Cortex of kidney (tissue), 1 donor: ENCODE results near the gene SRRM5.
"Not testable (repeated sequence)": the region's sequence is repeated elsewhere in the genome, so short reads cannot be mapped to it uniquely, and the experiment has no call there.

Experiments
- DNase-seq: peaks from one replicate; lab custom pipeline; 2025; lab: John Stamatoyannopoulos, UW

SRRM5 gene

DNA sequence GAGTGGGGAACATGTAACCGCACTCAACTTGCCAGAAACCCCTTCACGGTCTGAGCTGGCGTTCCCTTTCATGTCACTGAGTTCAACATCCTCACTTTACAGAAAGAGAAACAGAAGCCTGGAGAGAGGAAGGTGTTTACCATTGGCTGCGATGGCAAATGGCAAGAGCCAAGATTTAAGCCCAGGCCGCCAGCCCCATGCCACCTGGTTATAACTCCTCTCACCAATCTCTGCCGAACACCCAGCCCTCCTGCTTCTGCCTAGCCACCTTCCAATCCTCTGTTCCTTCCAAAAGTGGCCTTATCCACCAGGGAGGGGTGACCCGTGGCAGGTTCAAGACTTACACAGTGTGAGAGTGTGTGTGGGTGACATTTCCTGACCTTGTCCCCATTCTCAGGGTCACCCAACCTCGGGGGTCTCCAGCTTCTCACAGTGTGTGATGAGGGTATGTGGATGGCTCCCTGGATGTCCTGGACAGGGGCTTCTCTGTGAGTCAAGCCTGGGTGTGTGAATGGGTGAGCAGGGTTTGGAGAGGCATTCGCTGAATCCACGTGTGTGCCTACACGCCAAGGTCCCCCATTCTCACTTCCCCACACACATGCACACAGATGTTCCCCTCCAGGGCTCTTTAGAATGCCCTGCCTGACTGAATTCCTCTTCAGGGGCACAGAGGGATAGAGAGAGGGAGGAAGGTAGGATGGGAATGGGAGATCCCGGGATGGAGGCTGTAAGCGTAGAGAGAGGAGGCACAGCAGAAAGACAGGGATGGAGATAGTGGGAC is 26.5 kb downstream of the SRRM5 start:
- no peak for DNase-seq

DNA sequence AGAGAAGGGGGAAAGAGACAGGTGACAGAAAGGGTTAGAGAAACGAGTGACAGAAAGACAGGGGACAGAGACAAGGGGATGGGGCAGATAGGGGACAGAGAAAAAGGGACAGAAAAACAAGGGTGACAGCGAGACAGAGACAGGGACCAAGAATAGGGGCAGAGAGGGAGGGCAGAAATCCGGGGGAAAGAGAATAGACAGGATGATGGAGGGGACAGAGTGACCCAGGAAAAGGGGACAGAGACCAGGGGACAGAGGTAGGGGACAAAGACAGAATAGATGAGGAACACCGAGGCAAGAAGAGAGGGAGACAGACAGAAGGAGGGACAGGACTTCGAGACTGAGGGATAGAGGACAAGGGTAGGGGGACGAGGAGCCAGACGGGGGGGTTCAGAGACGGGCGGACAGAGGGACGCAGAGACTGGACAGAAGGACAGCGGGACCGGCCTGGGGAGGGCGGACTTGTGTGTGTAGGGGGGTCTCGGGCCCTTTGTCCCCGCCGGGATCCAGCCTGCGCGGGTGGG is 27.2 kb downstream of the SRRM5 start:
- no peak for DNase-seq

DNA sequence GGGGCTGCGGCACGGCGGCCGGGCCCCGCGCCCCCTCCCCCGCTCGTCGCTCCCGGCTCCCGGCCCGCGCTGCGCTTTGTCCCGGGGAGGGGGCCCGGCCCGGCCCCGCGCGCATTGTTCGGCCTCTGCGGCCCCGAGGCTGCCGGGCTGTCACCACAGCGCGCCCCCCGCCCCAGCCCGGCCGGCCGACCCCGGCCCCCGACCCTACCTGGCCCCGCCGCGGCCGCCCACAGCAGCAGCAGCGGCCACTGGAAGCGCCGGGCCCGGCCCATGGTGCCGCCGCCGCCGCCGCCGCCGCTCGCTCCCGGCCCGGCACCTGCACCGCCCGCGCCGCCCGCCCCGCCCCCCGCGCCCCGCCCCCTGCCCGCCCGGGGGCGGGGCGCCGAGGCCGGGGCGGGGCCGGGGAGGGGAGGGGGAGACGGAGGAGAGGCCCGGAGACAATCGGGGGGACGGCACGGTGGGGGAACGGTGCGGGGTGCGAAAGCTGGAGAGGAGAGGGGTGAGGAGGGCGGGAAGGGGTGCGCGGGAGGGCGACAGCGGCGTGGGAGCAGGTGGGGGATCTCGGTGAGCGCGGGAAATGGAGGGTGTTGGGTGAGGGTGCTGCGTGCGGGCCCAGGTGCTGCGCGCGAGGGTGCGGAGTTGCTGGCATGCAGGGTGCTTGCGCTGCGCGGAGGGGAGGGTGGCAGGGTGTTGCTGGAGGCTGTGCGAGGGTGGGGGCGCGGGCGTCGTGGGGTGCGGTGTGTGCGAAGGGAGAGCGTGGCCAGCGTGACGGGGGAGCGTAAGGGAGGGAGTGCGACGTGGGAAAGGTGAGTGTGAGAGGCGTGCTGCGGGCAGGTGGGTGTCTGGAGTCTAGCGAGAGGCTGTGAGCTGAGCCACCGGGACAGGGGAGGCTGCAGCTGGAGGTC is 27.9 kb downstream of the SRRM5 start, which contains the start of gene CADM4:
CADM4 (minus strand) TSS at position 332 of the 905 bp plus-strand sequence; CDS start at position 272, 60 bp downstream.
- DNase-seq = no peak

DNA sequence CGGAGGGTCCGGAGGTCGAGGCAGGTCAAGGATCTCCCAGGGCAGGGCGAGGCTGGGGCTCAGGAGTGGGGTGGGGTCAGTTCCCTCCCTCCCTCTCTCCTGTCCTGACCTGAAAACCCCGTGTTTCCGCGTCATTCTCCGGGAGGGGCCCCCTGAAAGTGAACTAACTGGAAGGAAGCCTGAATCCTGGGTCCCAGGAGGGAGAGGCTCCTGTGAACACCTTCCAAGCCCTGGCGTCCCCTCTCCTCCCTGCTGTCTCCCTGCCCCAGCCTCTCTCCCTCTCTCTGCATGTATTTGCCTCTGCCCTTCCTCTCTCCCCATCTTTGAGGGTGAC is 28.5 kb downstream of the SRRM5 start:
- no peak for DNase-seq

- no peak for DNase-seq
Observed at GRCh38 chr19:43641333-43641732, 29.4 kb downstream of the SRRM5 start.

DNA sequence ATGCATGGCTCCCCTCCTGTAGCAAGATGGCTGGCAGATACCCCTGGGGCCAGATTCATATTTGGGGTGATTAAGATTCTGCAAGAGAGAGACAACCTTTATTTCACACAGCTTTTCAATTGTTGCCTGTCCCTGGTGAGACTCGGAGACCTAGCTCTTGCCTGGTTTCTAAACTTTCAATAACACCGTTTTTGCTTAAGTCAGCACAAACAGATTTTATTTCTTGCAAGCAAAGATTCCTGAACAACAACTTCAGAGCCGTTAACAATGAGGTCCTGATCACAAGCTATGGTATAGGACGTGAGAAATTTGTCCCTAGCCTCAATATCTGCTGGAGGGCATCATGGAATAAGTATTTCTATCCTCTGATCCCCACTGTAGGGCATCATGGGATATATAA is 30.6 kb downstream of the SRRM5 start:
- no peak for DNase-seq

GRCh38 chr19:43643326-43643725 is 31.4 kb downstream of the SRRM5 start:
- no peak for DNase-seq

DNA sequence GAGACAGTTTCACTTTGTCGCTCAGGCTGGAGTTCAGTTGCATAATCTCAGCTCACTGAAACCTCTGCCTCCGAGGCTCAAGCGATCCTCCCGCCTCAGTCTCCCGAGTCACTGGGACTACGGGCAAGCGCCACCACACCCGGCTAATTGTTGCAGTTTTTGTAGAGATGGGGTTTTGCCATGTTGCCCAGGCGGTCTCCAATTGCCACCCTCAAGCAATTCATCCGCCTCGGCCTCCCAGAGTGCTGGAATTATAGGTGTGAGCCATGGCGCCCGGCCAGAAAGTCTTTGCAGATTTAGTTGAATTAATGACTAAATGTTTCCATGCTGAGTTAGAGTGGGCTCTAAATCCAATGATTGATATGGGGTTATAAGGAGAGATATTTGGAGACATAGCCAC is 32.3 kb downstream of the SRRM5 start:
- no peak for DNase-seq

GRCh38 chr19:43648633-43649032 is 36.7 kb downstream of the SRRM5 start:
- no peak for DNase-seq

DNA sequence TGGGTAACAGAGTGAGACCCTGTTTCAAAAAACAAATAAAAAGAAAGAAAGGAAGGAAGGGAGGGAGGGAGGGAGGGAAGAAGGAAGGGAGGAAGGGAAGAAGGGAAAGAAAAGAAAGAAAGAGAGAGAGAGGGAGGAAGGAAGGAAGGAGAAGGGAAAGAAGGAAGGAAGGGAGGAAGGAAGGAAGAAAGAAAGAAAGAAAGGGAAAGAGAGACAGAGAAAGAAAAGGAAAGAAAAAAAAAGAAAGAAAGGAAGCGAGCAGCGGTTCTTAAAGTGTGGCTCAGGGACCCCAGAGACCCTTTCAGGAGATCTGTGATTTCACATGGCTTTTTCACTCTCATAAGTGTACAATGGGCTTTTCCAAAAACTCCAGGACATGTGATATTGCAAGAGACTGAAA is 37.6 kb downstream of the SRRM5 start:
- DNase-seq = no peak

GRCh38 chr19:43650276-43650675 is 38.4 kb downstream of the SRRM5 start:
- not testable (repeated sequence) for DNase-seq

DNA sequence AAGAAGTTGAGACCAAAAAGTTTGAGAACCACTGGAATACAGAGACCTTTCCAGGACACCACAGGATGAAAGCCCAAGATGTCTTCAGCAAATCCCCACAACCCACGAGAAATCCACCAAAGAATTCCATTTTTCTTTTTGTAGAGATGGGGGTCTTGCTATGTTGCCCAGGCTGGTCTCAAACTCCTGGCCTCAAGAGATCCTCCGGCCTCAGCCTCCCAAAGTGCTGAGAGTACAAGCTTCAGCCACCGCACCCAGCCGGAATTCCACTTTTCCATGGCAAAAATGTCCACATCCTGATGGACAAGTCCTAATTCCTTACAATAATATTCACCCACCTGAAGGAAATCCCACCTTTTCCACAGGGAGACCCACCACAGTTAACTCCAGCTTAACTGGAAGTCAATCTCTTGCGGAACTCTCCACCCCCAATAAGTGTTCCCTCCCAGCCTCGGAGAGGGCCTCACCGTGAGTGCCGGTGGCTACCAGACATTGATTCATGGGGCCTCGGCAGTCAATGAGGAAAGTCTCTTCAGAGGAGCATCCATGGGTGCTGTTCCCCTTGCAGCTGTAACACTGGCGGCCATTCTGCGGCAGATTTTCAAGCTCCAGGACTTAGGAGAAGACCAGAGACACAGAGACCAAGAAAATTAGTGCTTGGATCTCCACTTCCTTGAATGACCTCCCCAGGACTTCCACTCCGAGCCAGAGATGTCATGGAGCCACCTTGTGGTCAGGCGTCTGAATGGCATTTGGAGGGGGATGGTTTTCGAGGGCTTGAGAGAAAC is 40.1 kb downstream of the SRRM5 start:
- no peak for DNase-seq

- no peak for DNase-seq
Observed at GRCh38 chr19:43652546-43652874, 40.6 kb downstream of the SRRM5 start.

DNA sequence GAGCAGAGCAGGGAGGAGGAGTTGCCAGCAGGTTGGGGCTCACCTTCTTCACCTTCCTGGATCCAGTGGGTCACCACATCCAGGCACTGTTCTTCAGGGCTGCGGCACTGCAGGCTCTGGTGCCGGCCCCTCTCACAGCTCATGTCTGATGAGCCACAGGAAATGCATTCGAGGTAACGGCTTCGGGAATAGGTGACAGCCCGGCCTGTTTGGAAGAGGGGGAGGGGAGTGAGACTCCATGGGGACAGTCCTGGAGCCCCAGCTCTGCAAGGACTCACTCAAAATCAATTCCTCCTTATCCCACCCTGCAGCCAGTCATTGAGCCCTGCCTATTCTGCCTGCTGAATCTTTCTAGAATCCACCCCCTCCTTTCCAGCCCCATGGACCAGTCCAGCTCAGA is 44.5 kb downstream of the SRRM5 start:
- no peak for DNase-seq

- DNase-seq = no peak
Observed at GRCh38 chr19:43658001-43658400, 46.1 kb downstream of the SRRM5 start.

- no peak for DNase-seq
Observed at GRCh38 chr19:43658494-43658893, 46.6 kb downstream of the SRRM5 start.

GRCh38 chr19:43660301-43660970 is 48.5 kb downstream of the SRRM5 start:
- no peak for DNase-seq

DNA sequence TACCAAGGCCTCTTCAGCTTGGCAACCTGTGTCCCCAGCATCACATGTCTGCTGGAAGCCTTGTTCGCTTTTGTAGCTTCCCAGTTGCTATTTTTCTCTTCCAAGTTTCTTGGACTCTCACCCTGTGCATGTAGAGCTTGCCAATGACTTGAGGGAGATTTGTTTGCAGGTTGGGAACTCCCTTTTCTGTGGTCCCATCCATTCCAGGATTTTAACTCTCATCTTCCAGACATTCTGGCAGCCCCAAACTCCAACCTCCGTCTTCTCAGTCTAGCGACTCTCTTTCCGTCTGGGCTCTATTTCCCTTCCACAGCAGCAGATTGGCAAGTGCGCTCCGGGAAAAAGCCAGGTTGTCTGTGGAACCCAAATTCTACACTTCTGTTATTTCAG is 49.1 kb downstream of the SRRM5 start:
- DNase-seq = no peak

- no peak for DNase-seq
Observed at GRCh38 chr19:43662487-43662886, 50.6 kb downstream of the SRRM5 start.

DNA sequence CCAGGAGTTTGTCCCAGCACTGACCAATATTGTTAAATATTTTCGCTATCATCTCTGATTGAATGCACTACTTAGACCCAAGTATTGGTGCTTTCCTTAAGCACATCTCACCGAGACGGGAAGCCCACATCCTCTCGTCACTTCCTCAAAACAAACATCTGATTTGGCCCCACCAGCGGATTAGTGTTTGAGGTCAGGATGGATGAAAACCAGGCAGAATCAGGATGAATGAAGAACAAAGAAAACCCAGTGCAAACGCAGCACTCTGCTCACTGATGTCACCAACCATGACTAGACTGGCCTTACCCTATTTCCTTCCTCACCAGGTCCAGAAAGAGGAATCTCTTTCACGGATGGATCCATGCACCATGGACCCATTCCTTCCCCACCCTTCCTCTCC is 52.1 kb downstream of the SRRM5 start:
- no peak for DNase-seq
